Ascending aorta (tissue), 2 donors: ENCODE data around the gene SLC52A3. TPM values are rescaled to one million over a fixed set of nuclear protein-coding genes. Genes with fewer than 3 reads are reported as not detected.
"Not testable (repeated sequence)": the region's sequence is repeated elsewhere in the genome, so short reads cannot be mapped to it uniquely, and the experiment has no call there.

Experiments used
- DNase-seq, 2 donors: peaks; one replicate each; pipeline ENCODE4 v3.0.0-alpha.2; 2019; ENCODE audit warnings: low spot score in 2 of 2
- H3K27ac ChIP-seq, 2 donors: fragments of 200-600 bp; sonication (generic); one replicate each; pipeline ENCODE4 v1.5.1; 2016 to 2017; ENCODE audit warnings: mild to moderate bottlenecking in 1 of 2
- H3K27me3 ChIP-seq: fragments of 200-600 bp; sonication (generic); one replicate; pipeline ENCODE4 v1.5.1; 2017
- H3K36me3 ChIP-seq, 2 donors: fragments of 200-600 bp; sonication (generic); one replicate each; pipeline ENCODE4 v1.5.1; 2016
- H3K4me1 ChIP-seq, 2 donors: fragments of 200-600 bp; sonication (generic); one replicate each; pipeline ENCODE4 v1.5.1; 2016 to 2017; ENCODE audit warnings: mild to moderate bottlenecking in 1 of 2
- H3K4me3 ChIP-seq, 2 donors: fragments of 200-600 bp; sonication (generic); one replicate each; pipeline ENCODE4 v1.5.1; 2016 to 2017; ENCODE audit warnings: mild to moderate bottlenecking in 1 of 2
- H3K9me3 ChIP-seq, 2 donors: fragments of 200-600 bp; sonication (generic); one replicate each; pipeline ENCODE4 v1.5.1; 2016
- CTCF ChIP-seq, 3 experiments: fragments of 200-600 bp in 2 of 3; fragments of 450-650 bp in 1 of 3; sonication (generic) in 2 of 3; IDR thresholded peaks; one replicate each; pipeline ENCODE4 v1.5.1; 2016 to 2019; ENCODE audit warnings: antibody characterized with exemption in 3 of 3, mild to moderate bottlenecking in 1 of 3, moderate library complexity in 1 of 3
- intact Hi-C: fragments of 100-400 bp; cut with DNase I; formaldehyde crosslinking; loops from one replicate; pipeline ENCODE4 v1.15.1; 2023
- total RNA-seq: library from RNA; depleted of rRNA; stranded (reverse); fragments of >200 nt; gene quantifications from one replicate; pipeline ENCODE4 v1.1.0, GENCODE V29; 2016

The SLC52A3 gene
- total RNA-seq = 3.0 TPM

- DNase-seq = no peak
- Histone ChIP-seq H3K4me1 (no peaks in the 10 kb centered on the region), H3K9me3 (no peaks in the 10 kb centered on the region), H3K27me3 (no peaks in the 10 kb centered on the region), H3K36me3 (no peaks in the 10 kb centered on the region), H3K4me3 (no peak within 1 kb of the TSS), H3K27ac (no peak within 1 kb of the TSS)
- TF ChIP-seq CTCF (IDR thresholded peaks at IDR 0.05) = no peak
- intact Hi-C loops = no loop called here
These were observed at the start of gene SLC52A3 for GRCh38 chr20:768426-768978. Gene SLC52A3, minus strand, starts transcription at chr20:768500. Its CDS starts 2,726 bp downstream, at chr20:765774.

- no peaks in the 10 kb centered on the region for H3K4me1 ChIP-seq
- no peak overlapping the region for H3K4me3 ChIP-seq
- DNase-seq = peak in 1 of 2 donors; percentile 70
- H3K9me3 ChIP-seq = no peaks in the 10 kb centered on the region
- no peaks in the 10 kb centered on the region for H3K36me3 ChIP-seq
- intact Hi-C loops = loop anchor here (1.0 to 2.0 kb wide), 3 partner anchors 140 to 397 kb away; no protein-coding TSS in a partner anchor
- peak; percentile 80 to 96 (median 96) for TF ChIP-seq CTCF (IDR thresholded peaks at IDR 0.05)
- H3K27me3 ChIP-seq = no peaks in the 10 kb centered on the region
- no peak overlapping the region for H3K27ac ChIP-seq
These were observed 47.8 kb upstream of the SLC52A3 start for GRCh38 chr20:815914-816606.

- Histone ChIP-seq H3K4me1 (no peaks in the 10 kb centered on the region), H3K4me3 (no peak overlapping the region), H3K27me3 (no peaks in the 10 kb centered on the region), H3K9me3 (no peaks in the 10 kb centered on the region), H3K27ac (no peak overlapping the region), H3K36me3 (no peaks in the 10 kb centered on the region)
- no peak for TF ChIP-seq CTCF (IDR thresholded peaks at IDR 0.05)
- intact Hi-C loops = no loop called here
- no peak for DNase-seq
These were observed 46.9 kb upstream of the SLC52A3 start for GRCh38 chr20:815226-815625.

- Histone ChIP-seq H3K9me3 (no peaks in the 10 kb centered on the region), H3K27ac (no peak overlapping the region), H3K36me3 (no peaks in the 10 kb centered on the region), H3K4me3 (no peak overlapping the region), H3K27me3 (no peaks in the 10 kb centered on the region), H3K4me1 (no peaks in the 10 kb centered on the region)
- DNase-seq = no peak
- intact Hi-C loops = no loop called here
- TF ChIP-seq CTCF (IDR thresholded peaks at IDR 0.05) = no peak
These were observed 45.1 kb upstream of the SLC52A3 start for GRCh38 chr20:813390-813789.

- H3K4me3 ChIP-seq, H3K9me3 ChIP-seq, H3K27me3 ChIP-seq, DNase-seq, H3K36me3 ChIP-seq, H3K27ac ChIP-seq, H3K4me1 ChIP-seq, intact Hi-C loops: not testable (repeated sequence)
These were observed 44.1 kb upstream of the SLC52A3 start for GRCh38 chr20:812435-812814.

- DNase-seq, intact Hi-C loops, H3K27me3 ChIP-seq, H3K9me3 ChIP-seq, H3K4me1 ChIP-seq, H3K27ac ChIP-seq, H3K36me3 ChIP-seq, H3K4me3 ChIP-seq: not testable (repeated sequence)
These were observed 43.6 kb upstream of the SLC52A3 start for GRCh38 chr20:811776-812434.
